ENCODE data around the gene CTDSPL.

Gene CTDSPL

DNA sequence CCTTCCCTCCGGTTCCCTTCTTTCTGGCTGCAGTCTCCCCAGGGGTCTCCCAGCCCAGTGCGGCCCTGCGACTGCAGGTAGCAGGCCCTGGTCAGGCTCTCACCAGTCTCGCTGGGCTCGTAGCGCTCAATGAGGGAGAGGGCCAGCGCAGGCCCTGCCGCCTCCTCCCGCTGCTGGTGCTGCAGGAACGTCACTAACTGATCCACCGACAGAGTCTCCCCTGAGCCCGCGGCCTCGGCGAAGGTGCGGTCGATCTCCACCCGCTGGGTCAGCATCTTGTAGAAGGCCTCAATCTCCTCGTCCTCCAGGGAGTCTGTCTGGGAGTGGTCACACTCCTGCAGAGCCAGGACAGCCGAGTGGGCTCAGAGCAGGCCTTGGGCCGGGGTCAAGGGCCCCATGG lies 149.4 kb downstream of the CTDSPL start:
- ChIA-PET CTCF (no interaction called here), POLR2A (no interaction called here)
- H3K4me3 ChIP-seq (ENCODE audit: low read depth, low read length): no peak overlapping the region
- peaks cover 0 to 10% of the 10 kb centered on the region in 2 experiments; a peak in 1 of 3 replicates for H3K36me3 ChIP-seq (ENCODE audit: control insufficient read depth in 2 of 2, insufficient read depth in 1 of 2, low read length in 2 of 2)
- no peak overlapping the region for H3K27ac ChIP-seq (ENCODE audit: extremely low read depth, low read depth, low read length)
- H3K9me3 ChIP-seq (ENCODE audit: control insufficient read depth, insufficient read depth, low read depth, low read length): no peaks in the 10 kb centered on the region
- TF ChIP-seq ZEB2 (tag by site-specific recombination; IDR thresholded peaks at IDR 0.05) (no peak), GFI1B (tag by site-specific recombination; IDR thresholded peaks at IDR 0.05) (no peak), ZNF600 (tag by site-specific recombination; IDR thresholded peaks at IDR 0.05) (no peak), TCF7L2 (IDR thresholded peaks at IDR 0.05; ENCODE audit: borderline replicate concordance, low read depth, low read length) (no peak), ZNF555 (tag by site-specific recombination; conservative IDR thresholded peaks at IDR 0.05) (no peak), YY1 (tag by site-specific recombination; IDR thresholded peaks at IDR 0.05) (no peak), ZNF624 (tag by site-specific recombination; IDR thresholded peaks at IDR 0.05) (no peak)
- TF ChIP-seq, protein P1, sequence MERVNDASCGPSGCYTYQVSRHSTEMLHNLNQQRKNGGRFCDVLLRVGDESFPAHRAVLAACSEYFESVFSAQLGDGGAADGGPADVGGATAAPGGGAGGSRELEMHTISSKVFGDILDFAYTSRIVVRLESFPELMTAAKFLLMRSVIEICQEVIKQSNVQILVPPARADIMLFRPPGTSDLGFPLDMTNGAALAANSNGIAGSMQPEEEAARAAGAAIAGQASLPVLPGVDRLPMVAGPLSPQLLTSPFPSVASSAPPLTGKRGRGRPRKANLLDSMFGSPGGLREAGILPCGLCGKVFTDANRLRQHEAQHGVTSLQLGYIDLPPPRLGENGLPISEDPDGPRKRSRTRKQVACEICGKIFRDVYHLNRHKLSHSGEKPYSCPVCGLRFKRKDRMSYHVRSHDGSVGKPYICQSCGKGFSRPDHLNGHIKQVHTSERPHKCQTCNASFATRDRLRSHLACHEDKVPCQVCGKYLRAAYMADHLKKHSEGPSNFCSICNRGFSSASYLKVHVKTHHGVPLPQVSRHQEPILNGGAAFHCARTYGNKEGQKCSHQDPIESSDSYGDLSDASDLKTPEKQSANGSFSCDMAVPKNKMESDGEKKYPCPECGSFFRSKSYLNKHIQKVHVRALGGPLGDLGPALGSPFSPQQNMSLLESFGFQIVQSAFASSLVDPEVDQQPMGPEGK (tag by site-specific recombination; IDR thresholded peaks at IDR 0.05): no peak
- H3K4me1 ChIP-seq (ENCODE audit: control insufficient read depth, insufficient read depth, low read length): no peaks in the 10 kb centered on the region

DNA sequence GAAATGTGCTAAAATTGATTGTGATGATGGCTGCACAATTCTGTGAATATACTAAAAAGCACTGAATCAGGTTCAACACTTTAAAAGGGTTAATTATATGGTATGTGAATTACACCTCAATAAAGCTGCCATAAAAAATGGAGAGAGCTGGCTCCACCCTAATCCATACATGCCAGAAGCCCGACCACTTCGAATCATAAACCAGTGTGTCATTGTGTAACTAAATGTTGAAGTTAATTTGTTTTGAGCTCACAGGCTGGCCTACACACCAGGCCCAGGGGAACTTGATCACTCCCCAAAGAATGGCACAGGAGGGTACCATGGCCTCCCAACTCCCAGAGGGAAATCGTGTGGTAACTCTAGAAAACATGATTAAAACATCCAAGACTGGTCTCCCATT lies 153.8 kb downstream of the CTDSPL start:
- H3K4me3 ChIP-seq (ENCODE audit: low read depth, low read length): no peak overlapping the region
- no peaks in the 10 kb centered on the region for H3K4me1 ChIP-seq (ENCODE audit: control insufficient read depth, insufficient read depth, low read length)
- POLR2A ChIA-PET: no interaction called here
- CTCF ChIA-PET: no interaction called here
- TF ChIP-seq TCF7L2 (IDR thresholded peaks at IDR 0.05; ENCODE audit: borderline replicate concordance, low read depth, low read length) (no peak), ZNF335 (tag by site-specific recombination; conservative IDR thresholded peaks at IDR 0.05) (no peak), ZNF23 (tag by site-specific recombination; IDR thresholded peaks at IDR 0.05; ENCODE audit: borderline replicate concordance) (no peak)
- TF ChIP-seq, protein P2, sequence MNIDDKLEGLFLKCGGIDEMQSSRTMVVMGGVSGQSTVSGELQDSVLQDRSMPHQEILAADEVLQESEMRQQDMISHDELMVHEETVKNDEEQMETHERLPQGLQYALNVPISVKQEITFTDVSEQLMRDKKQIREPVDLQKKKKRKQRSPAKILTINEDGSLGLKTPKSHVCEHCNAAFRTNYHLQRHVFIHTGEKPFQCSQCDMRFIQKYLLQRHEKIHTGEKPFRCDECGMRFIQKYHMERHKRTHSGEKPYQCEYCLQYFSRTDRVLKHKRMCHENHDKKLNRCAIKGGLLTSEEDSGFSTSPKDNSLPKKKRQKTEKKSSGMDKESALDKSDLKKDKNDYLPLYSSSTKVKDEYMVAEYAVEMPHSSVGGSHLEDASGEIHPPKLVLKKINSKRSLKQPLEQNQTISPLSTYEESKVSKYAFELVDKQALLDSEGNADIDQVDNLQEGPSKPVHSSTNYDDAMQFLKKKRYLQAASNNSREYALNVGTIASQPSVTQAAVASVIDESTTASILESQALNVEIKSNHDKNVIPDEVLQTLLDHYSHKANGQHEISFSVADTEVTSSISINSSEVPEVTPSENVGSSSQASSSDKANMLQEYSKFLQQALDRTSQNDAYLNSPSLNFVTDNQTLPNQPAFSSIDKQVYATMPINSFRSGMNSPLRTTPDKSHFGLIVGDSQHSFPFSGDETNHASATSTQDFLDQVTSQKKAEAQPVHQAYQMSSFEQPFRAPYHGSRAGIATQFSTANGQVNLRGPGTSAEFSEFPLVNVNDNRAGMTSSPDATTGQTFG (tag by site-specific recombination; IDR thresholded peaks at IDR 0.05; ENCODE audit: borderline replicate concordance): no peak
- TF ChIP-seq, protein P3, sequence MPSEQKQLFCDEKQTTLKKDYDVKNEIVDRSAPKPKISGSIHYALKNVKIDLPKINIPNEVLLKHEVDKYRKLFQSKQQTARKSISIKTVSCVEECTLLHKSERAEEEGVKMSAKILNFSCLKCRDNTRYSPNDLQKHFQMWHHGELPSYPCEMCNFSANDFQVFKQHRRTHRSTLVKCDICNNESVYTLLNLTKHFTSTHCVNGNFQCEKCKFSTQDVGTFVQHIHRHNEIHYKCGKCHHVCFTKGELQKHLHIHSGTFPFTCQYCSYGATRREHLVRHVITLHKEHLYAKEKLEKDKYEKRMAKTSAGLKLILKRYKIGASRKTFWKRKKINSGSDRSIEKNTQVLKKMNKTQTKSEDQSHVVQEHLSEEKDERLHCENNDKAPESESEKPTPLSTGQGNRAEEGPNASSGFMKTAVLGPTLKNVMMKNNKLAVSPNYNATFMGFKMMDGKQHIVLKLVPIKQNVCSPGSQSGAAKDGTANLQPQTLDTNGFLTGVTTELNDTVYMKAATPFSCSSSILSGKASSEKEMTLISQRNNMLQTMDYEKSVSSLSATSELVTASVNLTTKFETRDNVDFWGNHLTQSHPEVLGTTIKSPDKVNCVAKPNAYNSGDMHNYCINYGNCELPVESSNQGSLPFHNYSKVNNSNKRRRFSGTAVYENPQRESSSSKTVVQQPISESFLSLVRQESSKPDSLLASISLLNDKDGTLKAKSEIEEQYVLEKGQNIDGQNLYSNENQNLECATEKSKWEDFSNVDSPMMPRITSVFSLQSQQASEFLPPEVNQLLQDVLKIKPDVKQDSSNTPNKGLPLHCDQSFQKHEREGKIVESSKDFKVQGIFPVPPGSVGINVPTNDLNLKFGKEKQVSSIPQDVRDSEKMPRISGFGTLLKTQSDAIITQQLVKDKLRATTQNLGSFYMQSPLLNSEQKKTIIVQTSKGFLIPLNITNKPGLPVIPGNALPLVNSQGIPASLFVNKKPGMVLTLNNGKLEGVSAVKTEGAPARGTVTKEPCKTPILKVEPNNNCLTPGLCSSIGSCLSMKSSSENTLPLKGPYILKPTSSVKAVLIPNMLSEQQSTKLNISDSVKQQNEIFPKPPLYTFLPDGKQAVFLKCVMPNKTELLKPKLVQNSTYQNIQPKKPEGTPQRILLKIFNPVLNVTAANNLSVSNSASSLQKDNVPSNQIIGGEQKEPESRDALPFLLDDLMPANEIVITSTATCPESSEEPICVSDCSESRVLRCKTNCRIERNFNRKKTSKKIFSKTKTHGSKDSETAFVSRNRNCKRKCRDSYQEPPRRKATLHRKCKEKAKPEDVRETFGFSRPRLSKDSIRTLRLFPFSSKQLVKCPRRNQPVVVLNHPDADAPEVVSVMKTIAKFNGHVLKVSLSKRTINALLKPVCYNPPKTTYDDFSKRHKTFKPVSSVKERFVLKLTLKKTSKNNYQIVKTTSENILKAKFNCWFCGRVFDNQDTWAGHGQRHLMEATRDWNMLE (tag by site-specific recombination; conservative IDR thresholded peaks at IDR 0.05; ENCODE audit: low read depth): no peak
- TF ChIP-seq, protein P4, sequence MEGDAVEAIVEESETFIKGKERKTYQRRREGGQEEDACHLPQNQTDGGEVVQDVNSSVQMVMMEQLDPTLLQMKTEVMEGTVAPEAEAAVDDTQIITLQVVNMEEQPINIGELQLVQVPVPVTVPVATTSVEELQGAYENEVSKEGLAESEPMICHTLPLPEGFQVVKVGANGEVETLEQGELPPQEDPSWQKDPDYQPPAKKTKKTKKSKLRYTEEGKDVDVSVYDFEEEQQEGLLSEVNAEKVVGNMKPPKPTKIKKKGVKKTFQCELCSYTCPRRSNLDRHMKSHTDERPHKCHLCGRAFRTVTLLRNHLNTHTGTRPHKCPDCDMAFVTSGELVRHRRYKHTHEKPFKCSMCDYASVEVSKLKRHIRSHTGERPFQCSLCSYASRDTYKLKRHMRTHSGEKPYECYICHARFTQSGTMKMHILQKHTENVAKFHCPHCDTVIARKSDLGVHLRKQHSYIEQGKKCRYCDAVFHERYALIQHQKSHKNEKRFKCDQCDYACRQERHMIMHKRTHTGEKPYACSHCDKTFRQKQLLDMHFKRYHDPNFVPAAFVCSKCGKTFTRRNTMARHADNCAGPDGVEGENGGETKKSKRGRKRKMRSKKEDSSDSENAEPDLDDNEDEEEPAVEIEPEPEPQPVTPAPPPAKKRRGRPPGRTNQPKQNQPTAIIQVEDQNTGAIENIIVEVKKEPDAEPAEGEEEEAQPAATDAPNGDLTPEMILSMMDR (tag by site-specific recombination; IDR thresholded peaks at IDR 0.05): no peak
- H3K9me3 ChIP-seq (ENCODE audit: control insufficient read depth, insufficient read depth, low read depth, low read length): no peaks in the 10 kb centered on the region
- H3K36me3 ChIP-seq (ENCODE audit: control insufficient read depth in 2 of 2, insufficient read depth in 1 of 2, low read length in 2 of 2): peaks cover 0 to 11% of the 10 kb centered on the region in 2 experiments; a peak in 1 of 3 replicates
- H3K27ac ChIP-seq (ENCODE audit: extremely low read depth, low read depth, low read length): no peak overlapping the region
